PC-9 (cell line): ENCODE measurements around the gene USP44.

Experiments
- EZH2 ChIP-seq: fragments of 200-600 bp; sonication (generic); IDR thresholded peaks from 2 replicates; pipeline ENCODE4 v1.8.0; 2017; ENCODE audit warnings: antibody characterized with exemption, low read depth
- TF ChIP-seq, protein P1 (sequence below): fragments of 200-600 bp; sonication (generic); conservative IDR thresholded peaks from 2 replicates; pipeline ENCODE4 v1.6.1; 2017; ENCODE audit warnings: mixed run types, antibody characterized with exemption, mild to moderate bottlenecking, moderate library complexity

DNA sequence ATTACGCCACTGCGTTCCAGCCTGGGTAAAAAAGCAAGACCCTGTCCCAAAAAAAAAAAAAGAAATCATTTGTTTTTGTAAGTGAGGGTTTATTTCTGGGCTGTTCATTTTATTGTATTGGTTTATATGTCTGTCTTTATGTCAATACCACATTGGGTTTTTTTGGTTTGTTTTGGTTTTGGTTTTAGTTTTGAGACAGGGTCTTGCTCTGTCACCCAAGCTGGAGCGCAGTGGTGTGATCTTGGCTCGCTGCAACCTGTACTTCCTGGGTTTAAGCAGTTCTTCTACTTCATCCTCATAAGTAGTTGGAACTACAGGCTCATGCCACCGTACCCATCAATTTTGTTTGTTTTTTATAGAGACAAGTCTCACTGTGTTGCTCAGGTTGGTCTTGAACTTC lies 52.3 kb downstream of the USP44 start:
- TF ChIP-seq, protein P1, sequence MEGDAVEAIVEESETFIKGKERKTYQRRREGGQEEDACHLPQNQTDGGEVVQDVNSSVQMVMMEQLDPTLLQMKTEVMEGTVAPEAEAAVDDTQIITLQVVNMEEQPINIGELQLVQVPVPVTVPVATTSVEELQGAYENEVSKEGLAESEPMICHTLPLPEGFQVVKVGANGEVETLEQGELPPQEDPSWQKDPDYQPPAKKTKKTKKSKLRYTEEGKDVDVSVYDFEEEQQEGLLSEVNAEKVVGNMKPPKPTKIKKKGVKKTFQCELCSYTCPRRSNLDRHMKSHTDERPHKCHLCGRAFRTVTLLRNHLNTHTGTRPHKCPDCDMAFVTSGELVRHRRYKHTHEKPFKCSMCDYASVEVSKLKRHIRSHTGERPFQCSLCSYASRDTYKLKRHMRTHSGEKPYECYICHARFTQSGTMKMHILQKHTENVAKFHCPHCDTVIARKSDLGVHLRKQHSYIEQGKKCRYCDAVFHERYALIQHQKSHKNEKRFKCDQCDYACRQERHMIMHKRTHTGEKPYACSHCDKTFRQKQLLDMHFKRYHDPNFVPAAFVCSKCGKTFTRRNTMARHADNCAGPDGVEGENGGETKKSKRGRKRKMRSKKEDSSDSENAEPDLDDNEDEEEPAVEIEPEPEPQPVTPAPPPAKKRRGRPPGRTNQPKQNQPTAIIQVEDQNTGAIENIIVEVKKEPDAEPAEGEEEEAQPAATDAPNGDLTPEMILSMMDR: no peak
- TF ChIP-seq EZH2: no peak
